HT-29 (cell line): ENCODE results near the gene SLC30A7. TPM values are rescaled to one million over a fixed set of nuclear protein-coding genes. Genes with fewer than 3 reads are reported as not detected.
A peak's percentile ranks its signal among the peaks of the same experiment; 100 is the strongest.
"Not testable (repeated sequence)": the region's sequence is repeated elsewhere in the genome, so short reads cannot be mapped to it uniquely, and the experiment has no call there.

Source experiments
- DNase-seq: peaks from one replicate; pipeline ENCODE4 v3.0.0-alpha.2; 2015; ENCODE audit warnings: low spot score
- total RNA-seq: library from RNA; depleted of rRNA; stranded (reverse); fragments of >200 nt; shearing (Covaris generic); gene quantifications from 2 replicates; pipeline ENCODE4 v1.2.3, GENCODE V29; 2014

SLC30A7 gene
- total RNA-seq, 1 experiment from 2014 or later: 18.8 TPM

GRCh38 chr1:100889869-100890482 lies 5.9 kb upstream of the SLC30A7 start:
- not testable (repeated sequence) for DNase-seq

- DNase-seq: no peak
Observed at GRCh38 chr1:100891380-100891779, 4.5 kb upstream of the SLC30A7 start.

GRCh38 chr1:100892554-100892953 lies 3.3 kb upstream of the SLC30A7 start:
- no peak for DNase-seq

- DNase-seq: no peak
Observed at GRCh38 chr1:100893718-100894117, 2.2 kb upstream of the SLC30A7 start.

GRCh38 chr1:100894603-100895539 lies 1.0 kb upstream of the SLC30A7 start, which contains the start of gene EXTL2:
Gene EXTL2, minus strand, starts transcription at chr1:100894842. Its CDS starts 6,085 bp downstream, at chr1:100888757.
- DNase-seq: peak; percentile 95

GRCh38 chr1:100896481-100896982 lies 642 bp downstream of the SLC30A7 start:
- DNase-seq: peak; percentile 76

GRCh38 chr1:100902365-100902764 lies 6.5 kb downstream of the SLC30A7 start:
- no peak for DNase-seq

GRCh38 chr1:100903777-100904176 lies 7.9 kb downstream of the SLC30A7 start:
- DNase-seq: no peak

GRCh38 chr1:100904528-100904927 lies 8.6 kb downstream of the SLC30A7 start:
- no peak for DNase-seq

GRCh38 chr1:100905181-100905580 lies 9.3 kb downstream of the SLC30A7 start:
- no peak for DNase-seq

GRCh38 chr1:100907887-100908286 lies 12.0 kb downstream of the SLC30A7 start:
- DNase-seq: no peak

- DNase-seq: no peak
Observed at GRCh38 chr1:100909018-100909417, 13.1 kb downstream of the SLC30A7 start.

GRCh38 chr1:100912019-100912418 lies 16.1 kb downstream of the SLC30A7 start:
- DNase-seq: no peak

- peak; percentile 79 for DNase-seq
Observed at GRCh38 chr1:100921110-100921706, 25.3 kb downstream of the SLC30A7 start.

- DNase-seq: no peak
Observed at GRCh38 chr1:100924212-100924611, 28.3 kb downstream of the SLC30A7 start.

GRCh38 chr1:100924991-100925390 lies 29.1 kb downstream of the SLC30A7 start:
- no peak for DNase-seq

- no peak for DNase-seq
Observed at GRCh38 chr1:100926240-100926639, 30.4 kb downstream of the SLC30A7 start.

GRCh38 chr1:100927276-100927675 lies 31.4 kb downstream of the SLC30A7 start:
- DNase-seq: peak; percentile 9

GRCh38 chr1:100928128-100928527 lies 32.2 kb downstream of the SLC30A7 start:
- no peak for DNase-seq

GRCh38 chr1:100930494-100930893 lies 34.6 kb downstream of the SLC30A7 start:
- DNase-seq: no peak

- DNase-seq: no peak
Observed at GRCh38 chr1:100931716-100932115, 35.8 kb downstream of the SLC30A7 start.

GRCh38 chr1:100933555-100933954 lies 37.7 kb downstream of the SLC30A7 start:
- DNase-seq: not testable (repeated sequence)
